NCI-H2029 (cell line): Measurements from ENCODE around the gene ASCL2.
"Not testable (repeated sequence)": the region's sequence is repeated elsewhere in the genome, so short reads cannot be mapped to it uniquely, and the experiment has no call there.

Source experiments
- DNase-seq: peaks from one replicate; lab custom pipeline; 2025; lab: John Stamatoyannopoulos, UW

ASCL2 gene

GRCh38 chr11:2297623-2298030, 27.2 kb upstream of the ASCL2 start:
- no peak for DNase-seq

GRCh38 chr11:2296913-2297622, 26.7 kb upstream of the ASCL2 start:
- DNase-seq: no peak

GRCh38 chr11:2295971-2296912, 25.9 kb upstream of the ASCL2 start:
- no peak for DNase-seq

GRCh38 chr11:2294926-2295290, 24.5 kb upstream of the ASCL2 start:
- DNase-seq: no peak

GRCh38 chr11:2293984-2294925, 23.9 kb upstream of the ASCL2 start:
- no peak for DNase-seq

- DNase-seq: no peak
Observed at GRCh38 chr11:2293531-2293971, 23.2 kb upstream of the ASCL2 start.

- DNase-seq: no peak
Observed at GRCh38 chr11:2290351-2290841, 20.0 kb upstream of the ASCL2 start.

- no peak for DNase-seq
Observed at GRCh38 chr11:2289859-2290258, 19.5 kb upstream of the ASCL2 start.

- DNase-seq: no peak
Observed at GRCh38 chr11:2289350-2289749, 19.0 kb upstream of the ASCL2 start.

GRCh38 chr11:2287091-2287490, 16.7 kb upstream of the ASCL2 start:
- DNase-seq: no peak

- not testable (repeated sequence) for DNase-seq
Observed at GRCh38 chr11:2286350-2286749, 16.0 kb upstream of the ASCL2 start.

GRCh38 chr11:2280208-2280607, 9.8 kb upstream of the ASCL2 start:
- DNase-seq: no peak

- no peak for DNase-seq
Observed at GRCh38 chr11:2277933-2278523, 7.6 kb upstream of the ASCL2 start.

- no peak for DNase-seq
Observed at GRCh38 chr11:2277008-2277346, 6.6 kb upstream of the ASCL2 start.

GRCh38 chr11:2276280-2277007, 6.1 kb upstream of the ASCL2 start:
- DNase-seq: no peak

- DNase-seq: no peak
Observed at GRCh38 chr11:2275334-2276279, 5.2 kb upstream of the ASCL2 start.

- DNase-seq: no peak
Observed at GRCh38 chr11:2273771-2274170, 3.4 kb upstream of the ASCL2 start.

GRCh38 chr11:2273311-2273710, 2.9 kb upstream of the ASCL2 start:
- no peak for DNase-seq

GRCh38 chr11:2272946-2273280, 2.5 kb upstream of the ASCL2 start:
- no peak for DNase-seq
